DOHH2 (cell line): Measurements from ENCODE around the gene RAB11B.

Source experiments
- H3F3A ChIP-seq: fragments of 200-600 bp; sonication (generic), shearing (Covaris generic); 2 replicates; pipeline ENCODE4 v1.6.0; 2016; ENCODE audit warnings: antibody characterized with exemption, mild to moderate bottlenecking; ENCODE audit not compliant: control insufficient read depth, insufficient read depth
- H3K27ac ChIP-seq: fragments of 200-600 bp; sonication (generic); 2 replicates; pipeline ENCODE4 v1.5.1; 2014; ENCODE audit warnings: low read depth, mild to moderate bottlenecking, low read length, moderate library complexity
- H3K27me3 ChIP-seq: fragments of 200-600 bp; sonication (generic); 2 replicates; pipeline ENCODE4 v1.6.1; 2014; ENCODE audit warnings: mild to moderate bottlenecking, low read length, mixed read lengths; ENCODE audit not compliant: control insufficient read depth
- H3K36me3 ChIP-seq: fragments of 200-600 bp; sonication (generic); 2 replicates; pipeline ENCODE4 v1.6.1; 2014; ENCODE audit warnings: mild to moderate bottlenecking, low read length, moderate library complexity, mixed read lengths; ENCODE audit not compliant: control insufficient read depth
- H3K4me1 ChIP-seq: fragments of 200-600 bp; sonication (generic); 2 replicates; pipeline ENCODE4 v1.6.1; 2014; ENCODE audit warnings: mild to moderate bottlenecking, low read length, mixed read lengths; ENCODE audit not compliant: control insufficient read depth
- H3K4me2 ChIP-seq: fragments of 200-600 bp; sonication (generic); 2 replicates; pipeline ENCODE4 v1.6.0; 2014; ENCODE audit warnings: mild to moderate bottlenecking, low read length, moderate library complexity
- H3K4me3 ChIP-seq: fragments of 200-600 bp; sonication (generic); 2 replicates; pipeline ENCODE4 v1.5.1; 2014; ENCODE audit warnings: mild to moderate bottlenecking, low read length, mixed read lengths
- H3K79me2 ChIP-seq: fragments of 200-600 bp; sonication (generic); 2 replicates; pipeline ENCODE4 v1.6.1; 2014; ENCODE audit warnings: mild to moderate bottlenecking, low read length, mixed read lengths; ENCODE audit not compliant: control insufficient read depth
- H3K9me2 ChIP-seq: fragments of 200-600 bp; sonication (generic); replicated peaks from 2 replicates; pipeline ENCODE4 v1.6.1; 2014; ENCODE audit warnings: mild to moderate bottlenecking, low read length, mixed read lengths; ENCODE audit not compliant: control insufficient read depth
- H3K9me3 ChIP-seq: fragments of 200-600 bp; sonication (generic); 2 replicates; pipeline ENCODE4 v1.6.1; 2014; ENCODE audit warnings: antibody characterized with exemption, low read length, mixed read lengths; ENCODE audit not compliant: control insufficient read depth, insufficient read depth
- H4K20me1 ChIP-seq: fragments of 200-600 bp; sonication (generic); 2 replicates; pipeline ENCODE4 v1.6.0; 2014; ENCODE audit warnings: low read depth, mild to moderate bottlenecking, antibody characterized with exemption, low read length, moderate library complexity; ENCODE audit not compliant: control insufficient read depth, insufficient read depth
- EZH2phosphoT487 ChIP-seq: fragments of 200-600 bp; sonication (generic); IDR thresholded peaks from 2 replicates; pipeline ENCODE4 v1.6.1; 2017; ENCODE audit warnings: borderline replicate concordance, mild to moderate bottlenecking, antibody characterized with exemption, low read length, moderate library complexity, mixed read lengths
- TF ChIP-seq, protein P1 (sequence below): fragments of 200-600 bp; sonication (generic); IDR thresholded peaks from one replicate; pipeline ENCODE4 v1.5.1; 2014; ENCODE audit warnings: antibody characterized with exemption, mild to moderate bottlenecking, low read depth, low read length; ENCODE audit not compliant: poor library complexity, severe bottlenecking

Gene RAB11B

DNA sequence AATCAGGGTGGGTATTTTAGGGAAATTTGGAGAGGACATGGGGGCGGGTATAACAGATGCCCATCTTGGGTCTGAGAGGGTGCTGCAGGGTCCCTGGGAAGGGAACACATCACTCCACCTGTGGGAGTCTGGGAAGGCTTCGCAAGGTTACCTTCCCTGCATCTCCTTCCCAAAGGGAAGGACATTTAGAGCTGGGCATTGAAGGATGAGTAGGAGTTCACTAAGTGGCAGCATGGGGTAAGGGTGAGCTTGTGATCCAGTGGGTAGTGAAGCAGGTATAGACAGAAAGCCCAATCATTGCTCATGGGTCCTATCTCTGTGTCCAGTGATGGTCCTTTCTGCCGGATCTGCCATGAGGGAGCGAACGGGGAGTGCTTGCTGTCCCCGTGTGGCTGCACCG, 36.1 kb downstream of the RAB11B start:
- TF ChIP-seq, protein P1, sequence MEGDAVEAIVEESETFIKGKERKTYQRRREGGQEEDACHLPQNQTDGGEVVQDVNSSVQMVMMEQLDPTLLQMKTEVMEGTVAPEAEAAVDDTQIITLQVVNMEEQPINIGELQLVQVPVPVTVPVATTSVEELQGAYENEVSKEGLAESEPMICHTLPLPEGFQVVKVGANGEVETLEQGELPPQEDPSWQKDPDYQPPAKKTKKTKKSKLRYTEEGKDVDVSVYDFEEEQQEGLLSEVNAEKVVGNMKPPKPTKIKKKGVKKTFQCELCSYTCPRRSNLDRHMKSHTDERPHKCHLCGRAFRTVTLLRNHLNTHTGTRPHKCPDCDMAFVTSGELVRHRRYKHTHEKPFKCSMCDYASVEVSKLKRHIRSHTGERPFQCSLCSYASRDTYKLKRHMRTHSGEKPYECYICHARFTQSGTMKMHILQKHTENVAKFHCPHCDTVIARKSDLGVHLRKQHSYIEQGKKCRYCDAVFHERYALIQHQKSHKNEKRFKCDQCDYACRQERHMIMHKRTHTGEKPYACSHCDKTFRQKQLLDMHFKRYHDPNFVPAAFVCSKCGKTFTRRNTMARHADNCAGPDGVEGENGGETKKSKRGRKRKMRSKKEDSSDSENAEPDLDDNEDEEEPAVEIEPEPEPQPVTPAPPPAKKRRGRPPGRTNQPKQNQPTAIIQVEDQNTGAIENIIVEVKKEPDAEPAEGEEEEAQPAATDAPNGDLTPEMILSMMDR, result no peak
- TF ChIP-seq EZH2phosphoT487, result no peak
- no peak overlapping the region for H3K4me2 ChIP-seq
- H3K4me1 ChIP-seq, result no peaks in the 10 kb centered on the region
- no peaks in the 10 kb centered on the region for H3K9me2 ChIP-seq
- no peaks in the 10 kb centered on the region for H3K36me3 ChIP-seq
- H3K27ac ChIP-seq, result no peak overlapping the region
- H3K4me3 ChIP-seq, result no peak overlapping the region
- H3K27me3 ChIP-seq, result no peaks in the 10 kb centered on the region
- H3K79me2 ChIP-seq, result no peaks in the 10 kb centered on the region
- no peaks in the 10 kb centered on the region for H4K20me1 ChIP-seq
- H3F3A ChIP-seq, result no peaks in the 10 kb centered on the region
- no peaks in the 10 kb centered on the region for H3K9me3 ChIP-seq

DNA sequence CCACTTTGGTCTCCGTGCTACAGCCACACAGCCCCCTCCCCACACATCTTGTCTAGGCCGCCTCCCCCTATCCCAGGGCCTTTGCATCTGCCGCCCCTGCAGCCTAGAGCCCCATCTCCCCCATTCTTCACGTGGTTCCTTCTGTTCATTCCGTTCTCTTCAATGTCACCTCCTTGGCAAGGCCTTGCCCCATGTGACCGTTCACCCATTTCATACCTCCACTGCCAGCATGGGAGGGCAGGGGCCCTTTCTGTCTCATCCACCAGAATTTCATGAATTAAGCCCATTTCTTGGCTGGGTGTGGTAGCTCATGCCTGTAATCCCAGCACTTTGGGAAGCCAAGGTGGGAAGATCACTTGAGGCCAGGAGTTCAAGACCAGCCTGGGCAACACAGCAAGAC, 38.9 kb downstream of the RAB11B start:
- no peaks in the 10 kb centered on the region for H3K36me3 ChIP-seq
- H3K9me2 ChIP-seq, result no peaks in the 10 kb centered on the region
- H3K4me1 ChIP-seq, result peaks cover 3% of the 10 kb centered on the region
- H3F3A ChIP-seq, result no peaks in the 10 kb centered on the region
- no peak overlapping the region for H3K27ac ChIP-seq
- H3K4me3 ChIP-seq, result no peak overlapping the region
- H4K20me1 ChIP-seq, result no peaks in the 10 kb centered on the region
- H3K79me2 ChIP-seq, result no peaks in the 10 kb centered on the region
- no peaks in the 10 kb centered on the region for H3K9me3 ChIP-seq
- no peak overlapping the region for H3K4me2 ChIP-seq
- H3K27me3 ChIP-seq, result no peaks in the 10 kb centered on the region
- TF ChIP-seq, protein P1, result no peak
- TF ChIP-seq EZH2phosphoT487, result no peak

DNA sequence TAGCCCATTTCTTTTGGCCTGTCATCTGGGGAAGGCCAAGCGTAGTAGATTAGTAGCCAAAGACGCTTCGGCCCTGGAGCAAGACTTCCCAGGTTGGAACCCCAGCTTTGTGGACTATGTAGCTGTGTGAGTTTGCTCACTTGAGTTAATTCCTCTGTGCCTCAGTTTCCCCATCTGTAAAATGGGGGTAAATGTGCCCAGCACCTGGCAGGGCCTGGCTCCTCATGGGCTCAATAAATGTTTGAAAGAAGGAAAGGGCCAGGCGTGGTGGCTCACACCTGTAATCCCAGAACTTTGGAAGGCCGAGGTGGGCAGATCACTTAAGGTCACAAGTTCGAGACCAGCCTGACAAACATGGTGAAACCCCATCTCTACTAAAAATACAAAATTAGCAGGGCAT, 39.7 kb downstream of the RAB11B start:
- H3K4me3 ChIP-seq, result no peak overlapping the region
- H3K36me3 ChIP-seq, result no peaks in the 10 kb centered on the region
- H3K4me2 ChIP-seq, result no peak overlapping the region
- no peak overlapping the region for H3K27ac ChIP-seq
- H3K4me1 ChIP-seq, result peaks cover 7% of the 10 kb centered on the region
- no peaks in the 10 kb centered on the region for H3K79me2 ChIP-seq
- H3K9me2 ChIP-seq, result no peaks in the 10 kb centered on the region
- no peaks in the 10 kb centered on the region for H3K27me3 ChIP-seq
- TF ChIP-seq EZH2phosphoT487, result no peak
- TF ChIP-seq, protein P1, result no peak
- H4K20me1 ChIP-seq, result no peaks in the 10 kb centered on the region
- no peaks in the 10 kb centered on the region for H3K9me3 ChIP-seq
- no peaks in the 10 kb centered on the region for H3F3A ChIP-seq

DNA sequence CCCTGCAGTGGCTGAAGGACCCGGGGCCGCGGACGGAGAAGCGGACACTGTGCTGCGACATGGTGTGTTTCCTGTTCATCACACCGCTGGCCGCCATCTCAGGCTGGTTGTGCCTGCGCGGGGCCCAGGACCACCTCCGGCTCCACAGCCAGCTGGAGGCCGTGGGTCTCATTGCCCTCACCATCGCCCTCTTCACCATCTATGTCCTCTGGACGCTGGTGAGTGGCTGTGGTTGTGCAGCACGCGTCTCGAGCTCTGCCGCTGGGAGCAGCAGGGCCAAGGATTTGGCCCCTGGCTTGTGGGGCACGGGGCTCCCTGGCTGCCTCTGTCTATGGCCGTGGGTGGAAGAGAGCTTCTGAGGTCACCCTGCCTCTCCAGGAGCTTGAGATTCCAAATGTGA, 40.5 kb downstream of the RAB11B start:
- no peak overlapping the region for H3K4me2 ChIP-seq
- TF ChIP-seq, protein P1, result no peak
- no peak for TF ChIP-seq EZH2phosphoT487
- no peaks in the 10 kb centered on the region for H3K9me2 ChIP-seq
- no peaks in the 10 kb centered on the region for H3K9me3 ChIP-seq
- no peak overlapping the region for H3K27ac ChIP-seq
- H4K20me1 ChIP-seq, result no peaks in the 10 kb centered on the region
- H3K36me3 ChIP-seq, result no peaks in the 10 kb centered on the region
- peaks cover 7% of the 10 kb centered on the region for H3K4me1 ChIP-seq
- no peak overlapping the region for H3K4me3 ChIP-seq
- H3F3A ChIP-seq, result no peaks in the 10 kb centered on the region
- no peaks in the 10 kb centered on the region for H3K79me2 ChIP-seq
- H3K27me3 ChIP-seq, result no peaks in the 10 kb centered on the region
